Brain microvascular endothelial cell (primary cell): ENCODE data around the gene VRK3.
"Not testable (repeated sequence)": the region's sequence is repeated elsewhere in the genome, so short reads cannot be mapped to it uniquely, and the experiment has no call there.

ENCODE experiments used
- DNase-seq: peaks from one replicate; pipeline ENCODE4 v3.0.0-alpha.2; 2020
- H3K27ac ChIP-seq: fragments of 250-450 bp; sonication (Bioruptor Pico); 2 replicates; pipeline ENCODE4 v1.5.1; 2020; ENCODE audit warnings: mild to moderate bottlenecking, moderate library complexity
- H3K27me3 ChIP-seq: fragments of 250-450 bp; sonication (Bioruptor Pico); replicated peaks from 2 replicates; pipeline ENCODE4 v1.5.1; 2020; ENCODE audit warnings: mild to moderate bottlenecking
- H3K36me3 ChIP-seq: fragments of 250-450 bp; sonication (Bioruptor Pico); replicated peaks from 2 replicates; pipeline ENCODE4 v1.5.1; 2020; ENCODE audit warnings: mild to moderate bottlenecking
- H3K4me3 ChIP-seq: 2 replicates; pipeline ENCODE4 v1.5.1; 2011; ENCODE audit warnings: low read depth, mild to moderate bottlenecking, control low read depth, low read length, moderate library complexity
- CTCF ChIP-seq: IDR thresholded peaks from 2 replicates; pipeline ENCODE4 v1.5.1; 2011; ENCODE audit warnings: low read depth, mild to moderate bottlenecking, moderate library complexity, low read length, control low read depth, inconsistent platforms; ENCODE audit errors: missing control alignments
- in situ Hi-C: cut with HindIII; loops from 2 replicates; pipeline ENCODE4 v1.10.0; 2017; ENCODE audit warnings: low sequenced_read_pairs, low pct_ligation_motif_present

Gene VRK3

GRCh38 chr19:49968279-49968922, 56.8 kb downstream of the VRK3 start:
- H3K36me3 ChIP-seq: no peaks in the 10 kb centered on the region
- no peak overlapping the region for H3K4me3 ChIP-seq
- DNase-seq: no peak
- no peak for TF ChIP-seq CTCF
- in situ Hi-C loops: no loop called here
- H3K27ac ChIP-seq: no peak overlapping the region
- no peaks in the 10 kb centered on the region for H3K27me3 ChIP-seq

GRCh38 chr19:49960980-49961379, 64.2 kb downstream of the VRK3 start, which contains the start of gene SIGLEC11:
TSS of gene SIGLEC11 (minus strand) at chr19:49961172. CDS start at chr19:49961081, 91 bp downstream.
- in situ Hi-C loops, H3K36me3 ChIP-seq, H3K27me3 ChIP-seq, H3K27ac ChIP-seq, H3K4me3 ChIP-seq, DNase-seq: not testable (repeated sequence)

GRCh38 chr19:49959892-49960291, 65.3 kb downstream of the VRK3 start:
- in situ Hi-C loops, H3K36me3 ChIP-seq, H3K27ac ChIP-seq, H3K27me3 ChIP-seq, DNase-seq, H3K4me3 ChIP-seq: not testable (repeated sequence)

- H3K27ac ChIP-seq, H3K36me3 ChIP-seq, DNase-seq, H3K4me3 ChIP-seq, H3K27me3 ChIP-seq, in situ Hi-C loops: not testable (repeated sequence)
These were observed 66.6 kb downstream of the VRK3 start for GRCh38 chr19:49958596-49958995.

GRCh38 chr19:49958144-49958543, 67.0 kb downstream of the VRK3 start:
- H3K27me3 ChIP-seq, H3K4me3 ChIP-seq, DNase-seq, in situ Hi-C loops, H3K36me3 ChIP-seq, H3K27ac ChIP-seq: not testable (repeated sequence)

- no peak for DNase-seq
- Histone ChIP-seq H3K27me3 (no peaks in the 10 kb centered on the region), H3K4me3 (no peak overlapping the region), H3K36me3 (no peaks in the 10 kb centered on the region), H3K27ac (no peak overlapping the region)
- TF ChIP-seq CTCF: no peak
- in situ Hi-C loops: no loop called here
These were observed 67.8 kb downstream of the VRK3 start for GRCh38 chr19:49957262-49957915.

- no peaks in the 10 kb centered on the region for H3K36me3 ChIP-seq
- no peak for DNase-seq
- no peak overlapping the region for H3K27ac ChIP-seq
- TF ChIP-seq CTCF: no peak
- in situ Hi-C loops: no loop called here
- no peak overlapping the region for H3K4me3 ChIP-seq
- H3K27me3 ChIP-seq: no peaks in the 10 kb centered on the region
These were observed 69.1 kb downstream of the VRK3 start for GRCh38 chr19:49956115-49956495.

- no peak for DNase-seq
- no peak overlapping the region for H3K27ac ChIP-seq
- H3K4me3 ChIP-seq: no peak overlapping the region
These were observed 70.2 kb downstream of the VRK3 start for GRCh38 chr19:49954933-49955332.

More at GRCh38 chr19:49954933-49955332, 70.2 kb downstream of the VRK3 start:
- in situ Hi-C loops: no loop called here
- no peaks in the 10 kb centered on the region for H3K27me3 ChIP-seq
- H3K36me3 ChIP-seq: no peaks in the 10 kb centered on the region
- TF ChIP-seq CTCF: no peak
